DMS114 treated with DMSO at 0.1 percent for 48 hours (cell line): ENCODE data around the gene RNF157.

Source experiments
- DNase-seq: peaks from one replicate; lab custom pipeline; 2025; ENCODE audit not compliant: unreplicated experiment; lab: John Stamatoyannopoulos, UW

The RNF157 gene

DNA sequence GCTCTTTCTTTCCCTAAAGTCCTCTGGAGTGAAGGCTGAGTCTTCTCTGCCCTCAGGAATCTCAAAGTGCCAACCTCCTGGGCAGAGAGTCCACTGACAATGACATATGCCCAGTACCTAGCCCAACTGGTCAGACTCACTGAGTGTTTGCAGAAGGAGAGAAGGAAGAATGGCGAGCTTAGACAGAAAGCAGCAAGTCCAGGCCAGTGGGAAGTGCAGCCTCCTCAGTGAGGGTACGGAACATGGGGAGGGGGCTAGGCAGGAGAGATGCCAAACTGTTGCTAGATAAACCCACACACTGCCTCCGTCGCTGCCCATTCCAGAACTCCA is 137.4 kb downstream of the RNF157 start:
- no peak for DNase-seq

- DNase-seq, result no peak
Measured at GRCh38 chr17:76097716-76098295, 142.5 kb downstream of the RNF157 start.

GRCh38 chr17:76095943-76096342 is 144.3 kb downstream of the RNF157 start:
- no peak for DNase-seq

DNA sequence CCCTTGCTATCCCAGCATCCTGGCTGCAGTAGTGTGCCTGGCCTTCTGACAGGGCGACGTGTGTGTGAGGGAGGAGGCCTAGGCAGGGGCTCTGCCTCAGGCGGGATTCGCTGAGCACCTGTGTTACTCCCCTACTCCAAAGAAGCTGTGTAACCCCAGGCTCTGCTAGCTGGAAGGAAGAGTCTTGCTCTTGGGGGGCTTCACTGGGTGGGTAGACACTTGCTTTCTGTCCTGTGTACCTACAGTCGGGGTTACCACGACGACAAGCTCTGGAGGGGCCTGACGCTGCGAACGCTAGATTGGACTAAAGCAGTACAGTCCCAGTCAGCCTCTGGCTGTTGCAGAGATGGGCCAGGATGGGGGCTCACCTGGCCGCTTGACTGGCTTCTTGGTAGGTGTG is 146.2 kb downstream of the RNF157 start:
- no peak for DNase-seq

GRCh38 chr17:76092526-76093413 is 147.5 kb downstream of the RNF157 start:
- no peak for DNase-seq
